Cortex of kidney (tissue), 1 donor: ENCODE results near the gene SLC1A4.
"Not testable (repeated sequence)": the region's sequence is repeated elsewhere in the genome, so short reads cannot be mapped to it uniquely, and the experiment has no call there.

Experiments used
- DNase-seq: peaks from one replicate; lab custom pipeline; 2025; lab: John Stamatoyannopoulos, UW

Gene SLC1A4

GRCh38 chr2:64992990-64993389 is 3.8 kb downstream of the SLC1A4 start:
- no peak for DNase-seq

DNA sequence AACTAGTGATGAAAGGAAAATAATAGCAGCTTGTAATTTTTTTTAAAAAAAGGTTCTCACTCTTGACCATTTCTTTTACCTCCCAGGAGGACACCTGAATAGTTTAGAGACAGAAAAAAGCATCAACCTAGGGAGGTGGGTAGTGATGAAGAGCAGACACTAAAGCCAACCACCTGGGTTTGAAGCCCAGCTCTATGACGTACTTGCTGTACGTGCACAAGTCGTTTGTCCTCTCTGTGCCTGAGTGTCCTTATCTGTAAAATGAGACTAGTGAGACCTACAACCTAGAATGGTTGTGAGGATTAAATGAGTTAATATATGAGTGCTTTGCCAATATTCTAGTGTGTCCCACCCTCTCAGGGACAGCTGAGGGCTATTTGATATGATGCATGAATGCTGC is 5.8 kb downstream of the SLC1A4 start:
- no peak for DNase-seq

- DNase-seq: no peak
Measured at GRCh38 chr2:64996871-64997307, 7.7 kb downstream of the SLC1A4 start.

DNA sequence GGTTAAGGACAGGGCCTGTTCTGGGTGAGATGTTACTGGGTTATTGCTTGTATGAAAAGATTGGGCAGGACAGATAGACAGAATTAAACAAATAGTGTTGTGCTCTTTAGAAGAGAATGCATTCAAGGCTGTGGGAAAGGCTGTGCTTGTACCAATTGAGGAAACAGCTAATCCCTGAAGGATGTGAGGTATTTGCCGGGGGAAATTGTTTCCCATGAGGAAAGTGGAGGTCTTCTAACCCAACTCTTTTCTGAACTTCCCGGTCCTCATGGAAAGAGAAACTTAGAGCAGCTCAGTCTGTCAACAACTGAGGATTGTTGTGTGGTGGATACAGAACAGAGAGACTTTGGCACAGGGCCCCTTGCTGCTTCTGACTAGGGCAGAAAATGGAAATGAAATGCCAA is 9.5 kb downstream of the SLC1A4 start:
- no peak for DNase-seq

DNA sequence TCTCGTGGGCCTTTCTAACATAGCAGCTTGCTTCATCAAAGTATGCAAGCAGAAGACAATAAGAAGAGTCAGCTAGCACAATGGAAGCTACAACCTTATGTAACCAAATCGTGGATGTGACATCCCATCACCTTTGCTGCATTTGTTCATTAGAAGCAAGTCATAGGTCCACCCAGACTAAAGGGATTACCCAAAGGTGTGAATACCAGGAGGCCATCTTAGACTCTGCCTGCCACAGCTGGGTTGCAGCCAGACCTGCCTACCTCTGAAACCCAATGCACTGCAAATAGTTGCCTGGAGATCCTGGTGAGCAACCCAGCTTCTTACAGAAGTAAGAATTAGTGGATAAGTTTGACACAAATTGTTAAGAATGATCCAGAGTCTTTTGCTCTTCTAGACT is 10.6 kb downstream of the SLC1A4 start:
- DNase-seq: no peak

GRCh38 chr2:65000644-65001043 is 11.4 kb downstream of the SLC1A4 start:
- DNase-seq: no peak

GRCh38 chr2:65003037-65003436 is 13.8 kb downstream of the SLC1A4 start:
- no peak for DNase-seq

DNA sequence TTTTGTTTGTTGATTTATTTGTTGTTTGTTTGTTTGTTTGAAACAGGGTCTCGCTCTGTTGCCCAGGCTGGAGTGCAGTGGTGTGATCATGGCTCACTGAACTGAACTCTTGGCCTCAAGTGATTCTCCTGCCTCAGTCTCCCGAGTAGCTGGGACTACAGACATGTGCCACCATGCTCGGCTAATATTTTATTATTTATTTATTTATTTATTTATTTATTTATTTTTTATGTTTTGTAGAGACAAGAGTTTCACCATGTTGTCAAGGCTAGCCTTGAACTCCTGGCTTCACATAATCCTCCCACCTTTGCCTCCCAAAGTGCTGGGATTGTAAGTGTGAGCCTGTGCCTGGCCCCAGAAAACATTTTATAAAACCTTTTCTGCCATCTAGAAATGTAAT is 15.0 kb downstream of the SLC1A4 start:
- DNase-seq: not testable (repeated sequence)

GRCh38 chr2:65013776-65014175 is 24.6 kb downstream of the SLC1A4 start:
- DNase-seq: no peak

GRCh38 chr2:65015731-65016130 is 26.5 kb downstream of the SLC1A4 start:
- DNase-seq: no peak

DNA sequence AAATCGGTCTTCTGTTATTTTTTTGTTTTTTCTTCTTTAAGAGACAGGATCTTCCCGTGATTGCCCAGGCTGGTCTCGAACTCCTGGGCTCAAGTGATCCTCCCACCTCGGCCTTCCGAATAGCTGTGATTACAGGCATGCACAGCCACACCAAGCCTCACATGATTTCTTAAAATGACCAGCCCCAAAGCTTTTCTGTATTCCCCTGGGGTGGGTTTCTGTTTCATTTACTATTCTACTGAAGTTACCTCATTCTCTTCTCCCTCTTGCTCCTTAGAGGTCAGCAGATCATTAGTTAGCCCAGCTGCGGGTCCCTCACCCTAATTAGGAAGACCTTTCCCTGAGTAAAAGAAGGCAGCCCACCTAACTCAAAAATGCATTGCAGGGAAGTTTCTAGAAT is 27.6 kb downstream of the SLC1A4 start:
- DNase-seq: no peak

DNA sequence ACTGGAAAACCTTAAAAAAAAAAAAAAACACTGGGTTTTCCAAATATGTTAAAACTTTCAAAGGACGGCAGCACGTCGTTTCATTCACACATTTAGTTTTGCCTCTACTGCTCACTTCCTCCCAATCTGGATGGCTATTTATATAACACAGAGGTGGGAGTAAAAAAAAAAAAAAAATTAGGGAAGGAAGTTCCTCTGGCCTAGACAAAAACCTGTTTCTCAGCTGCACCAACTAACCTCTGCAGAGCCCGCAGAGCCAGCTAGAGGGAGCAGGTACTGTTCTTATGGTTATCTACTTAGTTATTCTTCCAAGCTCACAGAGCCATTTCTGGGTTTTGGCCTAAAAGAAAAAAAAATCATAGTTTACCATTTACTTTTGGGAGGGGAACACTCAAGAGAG is 28.1 kb downstream of the SLC1A4 start:
- DNase-seq: no peak

DNA sequence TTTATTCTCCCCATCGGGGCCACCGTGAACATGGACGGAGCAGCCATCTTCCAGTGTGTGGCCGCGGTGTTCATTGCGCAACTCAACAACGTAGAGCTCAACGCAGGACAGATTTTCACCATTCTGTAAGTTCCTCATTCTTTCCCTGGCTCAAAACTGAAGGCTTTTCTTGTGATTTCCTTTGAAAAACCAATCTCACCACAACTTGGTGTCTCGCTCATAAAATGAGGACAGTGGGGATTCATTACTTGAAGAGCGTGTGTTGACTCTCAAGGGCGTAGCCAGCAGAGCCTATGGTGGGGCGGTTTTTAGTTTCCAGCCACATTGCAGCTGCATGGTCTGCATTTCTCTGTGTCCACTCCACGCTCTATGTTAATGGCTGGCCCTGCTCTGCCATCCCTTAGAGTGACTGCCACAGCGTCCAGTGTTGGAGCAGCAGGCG is 29.0 kb downstream of the SLC1A4 start:
- DNase-seq: no peak

- no peak for DNase-seq
Measured at GRCh38 chr2:65019010-65019409, 29.8 kb downstream of the SLC1A4 start.

DNA sequence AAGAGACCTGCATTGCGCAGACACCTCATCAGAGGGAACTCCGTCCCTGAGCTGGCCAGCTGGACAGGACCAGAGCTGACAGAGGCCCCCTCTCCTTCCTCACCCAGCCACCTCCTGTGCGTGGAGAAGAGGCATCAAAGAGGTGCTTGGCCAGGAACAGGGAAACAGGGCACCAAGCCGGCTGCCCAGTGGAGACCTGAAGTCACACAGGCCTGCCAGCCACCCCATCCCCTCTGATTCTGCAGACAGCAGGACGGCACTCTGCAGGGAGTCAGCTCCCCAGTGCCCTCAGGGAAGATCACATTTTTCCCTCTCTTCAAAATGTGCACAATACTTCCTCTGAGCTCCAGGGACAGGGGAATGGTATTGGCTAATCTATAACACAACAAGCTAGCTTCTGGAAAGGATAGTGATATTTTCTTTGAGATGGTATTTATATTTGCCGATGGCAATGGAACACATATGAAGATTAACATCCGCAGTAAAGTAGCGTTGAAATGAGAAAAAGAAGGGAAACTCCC is 30.5 kb downstream of the SLC1A4 start:
- DNase-seq: no peak

GRCh38 chr2:65020251-65020650 is 31.1 kb downstream of the SLC1A4 start:
- DNase-seq: not testable (repeated sequence)

GRCh38 chr2:65020943-65021528 is 31.8 kb downstream of the SLC1A4 start:
- DNase-seq: no peak

DNA sequence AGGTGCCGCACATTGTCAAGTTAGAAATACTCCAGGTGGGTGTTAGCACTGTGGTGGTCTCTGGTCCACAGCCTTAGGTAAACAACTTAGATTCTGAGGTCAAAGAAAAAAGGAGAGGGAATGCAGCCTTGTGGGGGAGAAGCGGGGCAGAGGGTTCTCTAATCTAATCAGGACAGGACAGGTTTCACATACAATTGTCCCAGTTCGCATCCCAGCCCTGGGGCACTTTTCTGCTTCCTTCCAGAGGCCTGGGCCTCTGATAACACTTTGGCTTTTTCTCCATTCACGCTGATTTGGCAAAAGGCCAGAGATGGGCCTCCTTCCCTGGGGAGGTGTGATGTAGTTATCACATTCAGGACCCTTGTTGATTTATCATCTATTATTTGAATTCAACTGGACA is 32.5 kb downstream of the SLC1A4 start:
- no peak for DNase-seq

GRCh38 chr2:65022189-65022588 is 33.0 kb downstream of the SLC1A4 start:
- no peak for DNase-seq

- no peak for DNase-seq
Measured at GRCh38 chr2:65023742-65024141, 34.5 kb downstream of the SLC1A4 start.

DNA sequence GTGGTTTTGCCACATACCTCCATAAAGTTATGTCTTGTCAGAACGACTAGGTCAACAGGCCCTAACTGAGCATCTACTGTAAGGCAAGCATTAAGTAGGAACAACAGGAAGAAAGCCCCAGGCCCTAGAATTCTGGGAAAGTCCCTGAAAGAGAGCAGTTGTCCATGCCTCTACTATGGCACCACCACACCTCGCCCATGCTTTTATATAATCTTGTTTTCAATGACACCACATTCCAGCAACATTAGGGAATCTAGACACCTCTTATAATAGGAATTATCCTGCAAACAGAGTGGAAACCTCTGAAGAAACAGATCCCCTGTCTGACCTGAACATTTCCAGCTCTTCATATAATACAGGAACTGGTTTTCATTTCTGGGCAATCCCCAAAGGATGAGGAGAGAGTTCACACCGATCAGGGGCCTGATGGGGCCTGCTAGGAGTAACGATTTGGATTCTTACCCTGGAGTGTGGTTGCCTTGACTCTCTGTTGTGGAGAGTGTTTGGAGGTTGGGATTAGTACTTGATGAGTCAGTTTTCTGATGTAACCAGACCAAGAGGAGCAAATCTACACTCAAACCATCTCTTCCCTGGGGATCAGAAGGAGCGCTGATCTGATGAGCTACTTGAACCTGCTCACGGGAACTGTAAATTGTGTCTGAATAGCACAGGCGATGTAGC is 35.1 kb downstream of the SLC1A4 start:
- DNase-seq: no peak

- no peak for DNase-seq
Measured at GRCh38 chr2:65025453-65026123, 36.4 kb downstream of the SLC1A4 start.

DNA sequence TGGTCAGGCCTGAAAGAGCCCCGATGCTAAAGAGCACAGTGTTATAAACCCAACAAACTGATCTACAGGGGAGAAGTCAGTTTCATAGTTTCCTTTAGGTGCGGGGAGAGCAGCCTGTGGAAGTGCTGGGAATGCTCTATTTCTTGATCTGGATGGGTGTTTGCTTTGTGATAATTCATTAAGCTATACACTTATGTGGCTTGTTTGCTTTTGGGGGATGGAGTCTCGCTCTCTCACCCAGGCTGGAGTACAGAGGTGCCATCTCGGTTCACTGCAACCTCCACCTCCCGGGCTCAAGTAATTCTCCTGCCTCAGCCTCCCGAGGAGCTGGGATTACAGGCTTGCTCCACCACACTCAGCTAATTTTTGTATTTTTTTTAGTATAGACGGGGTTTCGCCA is 37.0 kb downstream of the SLC1A4 start:
- DNase-seq: no peak
